Measurements from ENCODE around the gene ZCCHC14. TPM values are rescaled to one million over a fixed set of nuclear protein-coding genes. Genes with fewer than 3 reads are reported as not detected.

The ZCCHC14 gene
- total RNA-seq, 1 donor from 2014 or later: 28.0 TPM

DNA sequence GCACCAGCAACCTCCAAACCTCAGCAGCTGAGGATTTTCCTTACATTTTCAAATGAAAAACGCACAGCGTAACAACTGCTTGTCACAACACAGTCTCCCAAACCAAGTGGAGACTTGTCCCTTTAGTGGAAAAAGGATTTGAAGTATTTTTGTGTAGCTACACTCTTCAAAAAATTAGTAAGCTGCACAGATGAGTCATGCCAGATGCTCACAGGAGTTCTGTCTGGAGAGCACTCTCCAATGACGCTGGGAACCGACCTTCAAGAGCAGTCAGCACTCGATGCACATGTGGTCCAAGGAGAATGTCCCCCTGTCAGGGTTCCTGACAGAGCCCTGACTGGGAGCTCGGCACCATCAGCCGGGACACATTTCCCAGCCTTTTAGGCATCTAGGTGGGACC is 60.9 kb downstream of the ZCCHC14 start:
- H3K36me3 Mint-ChIP-seq (ENCODE audit: low read depth): peaks cover 4% of the 10 kb centered on the region
- peak overlapping the region; percentile 89 for H3K27ac Mint-ChIP-seq (ENCODE audit: unreplicated experiment)
- TF ChIP-seq, protein P1, sequence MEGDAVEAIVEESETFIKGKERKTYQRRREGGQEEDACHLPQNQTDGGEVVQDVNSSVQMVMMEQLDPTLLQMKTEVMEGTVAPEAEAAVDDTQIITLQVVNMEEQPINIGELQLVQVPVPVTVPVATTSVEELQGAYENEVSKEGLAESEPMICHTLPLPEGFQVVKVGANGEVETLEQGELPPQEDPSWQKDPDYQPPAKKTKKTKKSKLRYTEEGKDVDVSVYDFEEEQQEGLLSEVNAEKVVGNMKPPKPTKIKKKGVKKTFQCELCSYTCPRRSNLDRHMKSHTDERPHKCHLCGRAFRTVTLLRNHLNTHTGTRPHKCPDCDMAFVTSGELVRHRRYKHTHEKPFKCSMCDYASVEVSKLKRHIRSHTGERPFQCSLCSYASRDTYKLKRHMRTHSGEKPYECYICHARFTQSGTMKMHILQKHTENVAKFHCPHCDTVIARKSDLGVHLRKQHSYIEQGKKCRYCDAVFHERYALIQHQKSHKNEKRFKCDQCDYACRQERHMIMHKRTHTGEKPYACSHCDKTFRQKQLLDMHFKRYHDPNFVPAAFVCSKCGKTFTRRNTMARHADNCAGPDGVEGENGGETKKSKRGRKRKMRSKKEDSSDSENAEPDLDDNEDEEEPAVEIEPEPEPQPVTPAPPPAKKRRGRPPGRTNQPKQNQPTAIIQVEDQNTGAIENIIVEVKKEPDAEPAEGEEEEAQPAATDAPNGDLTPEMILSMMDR (IDR thresholded peaks at IDR 0.05): no peak
- H3K4me3 Mint-ChIP-seq (ENCODE audit: unreplicated experiment): no peak overlapping the region
- DNase-seq (ENCODE audit: low spot score): no peak
- H3K27me3 Mint-ChIP-seq (ENCODE audit: low read depth): no peaks in the 10 kb centered on the region
- no peaks in the 10 kb centered on the region for H3K9me3 Mint-ChIP-seq (ENCODE audit: low read depth)
- peaks cover 37% of the 10 kb centered on the region for H3K4me1 Mint-ChIP-seq (ENCODE audit: low read depth)

GRCh38 chr16:87426423-87427215 is 66.2 kb downstream of the ZCCHC14 start:
- TF ChIP-seq, protein P1 (IDR thresholded peaks at IDR 0.05): no peak
- H3K4me1 Mint-ChIP-seq (ENCODE audit: low read depth): peaks cover 6% of the 10 kb centered on the region
- no peaks in the 10 kb centered on the region for H3K27me3 Mint-ChIP-seq (ENCODE audit: low read depth)
- DNase-seq (ENCODE audit: low spot score): peak; percentile 47
- no peak overlapping the region for H3K27ac Mint-ChIP-seq (ENCODE audit: unreplicated experiment)
- H3K4me3 Mint-ChIP-seq (ENCODE audit: unreplicated experiment): no peak overlapping the region
- peaks cover 23% of the 10 kb centered on the region for H3K36me3 Mint-ChIP-seq (ENCODE audit: low read depth)
- H3K9me3 Mint-ChIP-seq (ENCODE audit: low read depth): no peaks in the 10 kb centered on the region

- peaks cover 2% of the 10 kb centered on the region for H3K4me1 Mint-ChIP-seq (ENCODE audit: low read depth)
- no peak overlapping the region for H3K27ac Mint-ChIP-seq (ENCODE audit: unreplicated experiment)
- no peak overlapping the region for H3K4me3 Mint-ChIP-seq (ENCODE audit: unreplicated experiment)
- TF ChIP-seq, protein P1 (IDR thresholded peaks at IDR 0.05): no peak
- no peaks in the 10 kb centered on the region for H3K9me3 Mint-ChIP-seq (ENCODE audit: low read depth)
- no peaks in the 10 kb centered on the region for H3K27me3 Mint-ChIP-seq (ENCODE audit: low read depth)
- peaks cover 23% of the 10 kb centered on the region for H3K36me3 Mint-ChIP-seq (ENCODE audit: low read depth)
- no peak for DNase-seq (ENCODE audit: low spot score)
These were observed 66.9 kb downstream of the ZCCHC14 start for GRCh38 chr16:87425941-87426340.

GRCh38 chr16:87424266-87424665 is 68.6 kb downstream of the ZCCHC14 start:
- Mint-ChIP-seq H3K27ac (ENCODE audit: unreplicated experiment) (no peak overlapping the region), H3K4me3 (ENCODE audit: unreplicated experiment) (no peak overlapping the region), H3K9me3 (ENCODE audit: low read depth) (no peaks in the 10 kb centered on the region), H3K27me3 (ENCODE audit: low read depth) (no peaks in the 10 kb centered on the region), H3K36me3 (ENCODE audit: low read depth) (peaks cover 25% of the 10 kb centered on the region), H3K4me1 (ENCODE audit: low read depth) (no peaks in the 10 kb centered on the region)
- DNase-seq (ENCODE audit: low spot score): no peak
- TF ChIP-seq, protein P1 (IDR thresholded peaks at IDR 0.05): no peak

DNA sequence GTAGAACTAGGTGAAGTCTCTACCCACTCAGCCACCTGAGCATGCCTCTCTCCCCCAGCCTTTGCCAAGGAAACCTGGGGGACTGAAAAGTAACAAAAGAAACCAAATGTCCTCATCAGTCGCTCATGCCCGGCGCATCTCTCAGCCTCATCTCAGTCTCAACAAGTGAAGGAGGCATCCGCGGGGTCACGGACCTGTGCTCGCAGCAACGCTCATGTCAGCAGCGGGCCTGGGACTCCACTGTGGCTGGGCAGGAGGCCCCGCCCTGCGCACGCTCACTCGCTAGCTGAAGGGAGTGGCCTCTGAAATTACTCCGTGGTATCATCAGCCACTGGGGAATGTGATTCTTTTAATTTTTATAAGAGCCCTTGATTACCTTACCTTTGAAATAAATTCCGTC is 69.4 kb downstream of the ZCCHC14 start:
- no peaks in the 10 kb centered on the region for H3K4me1 Mint-ChIP-seq (ENCODE audit: low read depth)
- H3K4me3 Mint-ChIP-seq (ENCODE audit: unreplicated experiment): no peak overlapping the region
- TF ChIP-seq, protein P1 (IDR thresholded peaks at IDR 0.05): no peak
- peaks cover 26% of the 10 kb centered on the region for H3K36me3 Mint-ChIP-seq (ENCODE audit: low read depth)
- H3K27ac Mint-ChIP-seq (ENCODE audit: unreplicated experiment): no peak overlapping the region
- H3K27me3 Mint-ChIP-seq (ENCODE audit: low read depth): no peaks in the 10 kb centered on the region
- no peaks in the 10 kb centered on the region for H3K9me3 Mint-ChIP-seq (ENCODE audit: low read depth)
- no peak for DNase-seq (ENCODE audit: low spot score)
